Adipose tissue (tissue), 3 donors: ENCODE results near the gene HIRIP3. TPM values are rescaled to one million over a fixed set of nuclear protein-coding genes. Genes with fewer than 3 reads are reported as not detected.
"Not testable (repeated sequence)": the region's sequence is repeated elsewhere in the genome, so short reads cannot be mapped to it uniquely, and the experiment has no call there.

Source experiments
- H3K27ac ChIP-seq: one replicate; pipeline ENCODE4 v1.5.1; 2013; ENCODE audit warnings: low read depth, low read length
- WGBS, 3 donors: extraction: QIAGEN DNeasy Blood & Tissue Kit; methylation state at CpG; one replicate each; pipeline ENCODE4 v1.1.7; 2013; 5-methylcytosine and 5-hydroxymethylcytosine counted together
- polyA plus RNA-seq, 3 donors: library from polyadenylated mRNA; stranded (reverse); fragments of 200-250 nt; gene quantifications; one replicate each; pipeline ENCODE4 v1.2.3, GENCODE V29; 2013
- donor health status: healthy with polysubstance abuse.
- donor health status: Bipolar disorder and iron deficiency.
- donor health status: healthy.

HIRIP3 gene
- polyA plus RNA-seq = 10 to 100 TPM; 10.1 to 14.8 (median 14.2) TPM

- 0 to 1% (median 0%) methylated on average over 53 of the region's 53 CpGs for WGBS, 3 donors
- H3K27ac ChIP-seq = peak within 1 kb of the TSS; percentile 70
These were observed at the start of gene HIRIP3 for GRCh38 chr16:29995324-29995910. HIRIP3 (minus strand) TSS chr16:29995617; CDS start chr16:29995605, 12 bp downstream.

DNA sequence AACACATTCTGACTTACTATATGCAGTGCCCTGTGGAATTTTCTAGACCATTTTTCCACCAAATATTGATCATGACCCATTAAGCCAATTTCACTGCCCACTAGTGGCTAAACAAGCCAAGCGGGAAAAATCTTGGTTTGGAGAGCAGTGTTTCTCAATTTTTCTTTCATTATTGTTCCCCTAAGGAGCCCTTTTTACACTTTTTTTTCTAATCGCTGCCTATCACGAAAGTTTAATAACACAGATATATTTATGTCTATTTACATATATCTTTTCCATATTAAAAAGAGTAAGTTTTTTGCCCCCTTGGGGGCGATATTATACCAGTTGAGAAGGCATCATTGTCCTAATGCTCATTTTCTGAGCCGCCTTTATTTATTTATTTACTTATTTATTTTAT lies 46.4 kb upstream of the HIRIP3 start:
- H3K27ac ChIP-seq = no peak overlapping the region
- WGBS, 3 donors = 16 to 24% (median 16%) methylated on average over 5 of the region's 5 CpGs

GRCh38 chr16:30040690-30041089 lies 45.3 kb upstream of the HIRIP3 start:
- 86 to 91% (median 86%) methylated on average over 5 of the region's 5 CpGs for WGBS, 3 donors
- H3K27ac ChIP-seq = not testable (repeated sequence)

- WGBS, 3 donors = 49 to 75% (median 51%) methylated on average over 5 of the region's 5 CpGs
- H3K27ac ChIP-seq = no peak overlapping the region
These were observed 44.8 kb upstream of the HIRIP3 start for GRCh38 chr16:30040221-30040620.

GRCh38 chr16:30033270-30033669 lies 37.9 kb upstream of the HIRIP3 start:
- 64 to 76% (median 64%) methylated on average over 7 of the region's 7 CpGs for WGBS, 3 donors
- H3K27ac ChIP-seq = no peak overlapping the region

GRCh38 chr16:30032083-30032819 lies 36.8 kb upstream of the HIRIP3 start:
- WGBS, 3 donors = 23 to 25% (median 24%) methylated on average over 12 of the region's 12 CpGs
- H3K27ac ChIP-seq = no peak overlapping the region

DNA sequence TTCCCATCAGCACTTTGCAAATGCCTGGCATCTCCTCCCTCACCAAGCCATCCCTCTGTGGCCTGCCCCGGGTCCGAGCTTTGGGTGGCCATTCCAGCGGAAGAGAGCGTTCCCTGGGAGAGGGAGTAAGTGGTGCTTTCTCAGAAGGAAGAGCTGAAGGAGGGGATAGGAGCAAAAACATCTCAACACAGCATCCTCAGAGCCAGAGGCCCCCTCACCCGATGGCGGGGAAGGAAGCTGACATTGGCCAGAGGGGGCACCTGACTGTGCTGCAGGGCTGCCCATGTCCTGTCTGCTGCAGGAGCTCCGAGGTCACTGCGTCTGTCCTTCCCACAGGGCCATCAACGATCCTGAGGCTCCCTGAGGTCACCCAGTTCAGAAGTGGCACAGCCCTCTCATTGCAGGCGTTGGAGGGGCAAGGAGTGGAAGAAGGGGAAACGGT lies 36.1 kb upstream of the HIRIP3 start:
- no peak overlapping the region for H3K27ac ChIP-seq
- 14 to 23% (median 16%) methylated on average over 11 of the region's 11 CpGs for WGBS, 3 donors

- no peak within 1 kb of the TSS for H3K27ac ChIP-seq
- 1 to 2% (median 1%) methylated on average over 17 to 27 of the region's 27 CpGs for WGBS, 3 donors
These were observed 35.5 kb upstream of the HIRIP3 start, which contains the start of gene TLCD3B for GRCh38 chr16:30030841-30031413. TLCD3B (minus strand) TSS chr16:30031271; CDS start chr16:30030527, 744 bp downstream.

DNA sequence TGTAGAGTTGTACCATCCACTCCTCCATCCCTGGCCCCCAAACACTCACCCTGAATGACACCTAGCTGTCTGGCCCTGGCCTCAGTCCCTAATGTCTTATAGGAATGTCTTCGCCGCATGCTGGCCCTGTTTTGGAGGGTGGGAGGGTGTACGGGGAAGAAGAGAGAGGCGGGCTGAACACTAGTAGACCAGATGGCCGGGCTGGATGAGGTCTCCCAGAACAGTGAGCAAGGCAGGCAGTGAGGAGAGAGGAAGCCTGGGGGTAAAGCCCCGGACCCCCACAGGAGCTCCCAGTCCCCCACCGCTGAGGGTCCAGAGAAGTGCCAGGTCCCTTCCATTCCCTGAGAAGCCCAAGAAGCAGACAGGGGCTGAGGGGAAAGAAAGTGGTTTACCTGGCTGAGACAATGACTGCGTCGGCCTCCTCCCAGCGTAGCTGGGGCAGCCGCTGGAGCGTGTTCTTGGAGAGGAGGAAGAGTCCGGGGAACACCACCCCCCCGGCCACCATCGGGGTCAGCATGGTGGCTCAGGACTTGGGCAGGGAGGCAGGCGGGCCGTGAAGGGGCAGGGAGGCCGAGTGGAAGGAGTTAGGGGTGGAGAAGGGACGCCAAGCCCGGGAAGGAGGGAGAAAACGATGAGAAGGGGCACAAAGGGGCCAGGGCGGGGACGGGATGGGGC lies 34.7 kb upstream of the HIRIP3 start:
- WGBS, 3 donors = 18 to 29% (median 27%) methylated on average over 23 of the region's 23 CpGs
- no peak overlapping the region for H3K27ac ChIP-seq

DNA sequence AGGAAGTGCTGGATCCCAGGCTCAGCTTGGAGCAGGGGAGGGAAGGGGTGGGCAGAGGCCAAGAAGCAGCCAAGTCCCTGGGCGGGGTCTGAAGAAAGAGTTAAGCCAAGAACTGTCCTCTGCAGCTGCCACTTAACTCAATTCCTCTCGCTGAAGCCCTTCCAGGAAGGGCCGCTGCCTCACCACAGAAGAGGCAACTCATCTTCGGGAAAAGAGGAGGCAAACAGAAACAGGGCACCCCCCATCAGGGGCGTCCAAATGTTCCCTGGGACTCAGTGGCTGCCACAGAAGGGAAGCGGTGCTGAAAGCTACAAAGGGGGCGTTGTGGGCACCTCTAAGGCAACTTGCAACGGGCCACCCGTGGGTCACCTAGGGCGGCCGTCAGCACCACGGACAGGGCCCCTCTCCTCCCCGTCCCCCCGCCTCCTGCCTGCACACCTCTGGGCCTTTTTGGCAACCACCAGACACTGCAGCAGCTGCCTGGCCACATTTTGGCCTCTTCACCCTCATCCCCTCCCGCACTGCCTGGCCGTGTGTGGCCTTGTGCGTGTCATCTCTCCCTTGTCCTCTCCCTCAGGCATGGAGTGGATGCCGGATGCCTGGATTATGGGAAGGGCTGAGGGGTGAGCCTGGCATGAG lies 33.1 kb upstream of the HIRIP3 start:
- 14 to 21% (median 17%) methylated on average over 16 to 18 of the region's 18 CpGs for WGBS, 3 donors
- H3K27ac ChIP-seq = no peak overlapping the region

DNA sequence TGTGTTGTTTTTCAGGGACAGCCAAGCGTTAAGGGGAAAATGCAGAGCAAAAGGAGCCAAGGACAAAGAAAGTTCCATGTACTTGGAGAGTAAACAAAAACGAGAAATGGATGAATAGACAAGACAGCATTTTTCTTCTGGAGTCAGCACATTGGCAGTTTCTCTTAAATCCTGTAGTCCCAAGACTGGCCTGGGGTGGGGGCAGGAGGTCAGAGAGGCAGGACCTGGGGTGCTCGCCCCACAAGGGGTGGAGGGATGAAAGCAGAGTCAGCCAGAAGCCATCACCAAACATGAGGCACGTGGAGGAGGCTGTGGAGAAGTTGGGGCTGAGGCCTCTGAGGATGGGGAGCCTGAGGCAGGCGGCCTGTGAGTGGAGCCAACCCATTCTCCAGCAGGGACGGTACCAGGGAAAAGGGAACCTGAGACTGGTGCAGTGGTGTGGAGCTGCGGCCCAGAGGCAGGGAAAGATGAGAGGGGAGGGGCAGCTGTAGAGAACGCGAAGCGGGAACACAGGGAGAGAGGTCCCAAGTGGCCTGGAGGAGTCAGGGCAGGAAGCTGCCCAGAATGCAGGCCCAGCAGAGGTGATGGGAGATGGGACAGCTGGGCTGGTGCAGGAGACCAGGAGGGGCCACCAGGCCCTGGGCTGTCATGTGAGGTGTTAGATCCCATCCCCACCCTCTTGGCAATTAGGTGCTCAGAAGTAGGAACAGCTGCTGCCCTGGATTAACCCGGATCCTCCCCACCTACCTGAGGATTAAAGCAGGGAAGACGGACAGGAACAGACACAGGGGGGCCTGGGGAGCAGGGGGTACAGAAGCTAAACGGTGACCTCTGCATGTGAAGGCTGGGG lies 32.4 kb upstream of the HIRIP3 start:
- no peak overlapping the region for H3K27ac ChIP-seq
- WGBS, 3 donors = 33 to 42% (median 40%) methylated on average over 12 to 13 of the region's 13 CpGs

DNA sequence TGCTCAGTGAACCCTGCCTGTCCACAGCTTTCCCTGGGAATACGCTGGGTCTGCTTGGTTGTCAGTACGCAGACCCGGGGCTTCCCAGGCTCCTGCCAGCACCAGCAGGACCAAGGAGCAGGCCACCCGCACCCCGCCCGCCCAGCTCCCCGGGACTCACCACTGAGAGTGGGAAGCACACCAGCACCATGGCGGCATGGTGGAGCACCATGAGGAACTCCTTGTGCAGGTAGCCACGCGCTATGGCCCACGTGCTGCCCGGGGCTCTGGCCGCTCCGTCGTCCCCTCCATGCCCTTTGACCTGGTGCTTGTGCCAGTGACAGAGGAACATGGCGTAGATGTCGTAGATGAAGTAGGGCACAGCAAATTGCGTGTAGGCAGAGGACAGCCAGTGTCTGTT lies 31.0 kb upstream of the HIRIP3 start:
- 88 to 92% (median 91%) methylated on average over 17 to 18 of the region's 18 CpGs for WGBS, 3 donors

GRCh38 chr16:30025574-30025973 lies 30.2 kb upstream of the HIRIP3 start:
- no peak overlapping the region for H3K27ac ChIP-seq
- 52 to 72% (median 59%) methylated on average over 7 of the region's 7 CpGs for WGBS, 3 donors

More for the DNA sequence above, 31.0 kb upstream of the HIRIP3 start:
- H3K27ac ChIP-seq = no peak overlapping the region

GRCh38 chr16:30025156-30025555 lies 29.7 kb upstream of the HIRIP3 start:
- no peak overlapping the region for H3K27ac ChIP-seq
- 58 to 70% (median 66%) methylated on average over 16 to 20 of the region's 20 CpGs for WGBS, 3 donors

DNA sequence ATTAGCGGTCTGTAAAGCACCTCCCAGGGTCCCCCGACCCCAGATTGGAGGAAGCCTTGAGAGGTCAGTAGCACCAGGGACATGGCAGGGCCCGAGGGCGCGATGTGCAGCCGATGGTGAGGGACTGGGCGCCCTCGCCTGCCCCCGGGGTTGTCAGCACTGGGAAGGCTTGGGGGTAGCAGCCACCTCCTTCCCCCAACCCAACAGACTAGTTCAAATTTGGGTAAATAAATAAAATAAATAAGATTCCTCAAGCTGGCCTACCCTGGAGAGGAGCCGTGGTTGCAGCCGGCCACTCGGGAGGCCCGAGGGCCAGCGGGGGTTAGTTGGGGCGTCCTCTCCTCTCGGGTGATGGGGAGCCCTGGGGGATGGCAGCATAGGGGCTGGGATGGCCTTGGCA lies 29.0 kb upstream of the HIRIP3 start:
- 65 to 85% (median 73%) methylated on average over 15 to 16 of the region's 16 CpGs for WGBS, 3 donors
- H3K27ac ChIP-seq = no peak overlapping the region

DNA sequence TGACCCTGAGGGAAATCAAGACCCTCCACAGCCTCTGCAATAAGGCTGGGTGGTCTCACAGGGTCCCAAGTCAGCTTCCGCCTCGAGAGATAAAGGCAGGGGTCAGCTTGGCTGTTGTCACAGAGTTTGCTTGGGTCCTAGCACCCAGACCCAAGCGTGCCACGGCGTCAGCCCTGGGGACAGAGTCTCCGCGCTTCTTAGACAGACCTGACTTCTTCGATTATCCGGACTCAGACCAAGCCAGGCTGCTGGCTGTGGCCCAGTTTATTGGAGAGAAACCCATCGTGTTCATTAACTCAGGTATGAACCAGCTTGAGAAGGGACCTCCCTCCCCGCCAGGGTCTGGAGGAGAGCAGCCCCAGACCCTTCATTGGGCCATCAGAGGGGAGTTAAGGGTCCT lies 28.2 kb upstream of the HIRIP3 start:
- 75 to 88% (median 85%) methylated on average over 11 of the region's 11 CpGs for WGBS, 3 donors

GRCh38 chr16:30022887-30023286 lies 27.5 kb upstream of the HIRIP3 start, which contains the start of gene C16orf92:
C16orf92 (plus strand) TSS chr16:30023198; CDS start chr16:30023341, 143 bp downstream.
- no peak within 1 kb of the TSS for H3K27ac ChIP-seq
- WGBS, 3 donors = 79 to 83% (median 79%) methylated on average over 6 of the region's 6 CpGs

More for the DNA sequence above, 28.2 kb upstream of the HIRIP3 start:
- H3K27ac ChIP-seq = no peak overlapping the region
